Breast epithelium (tissue), 3 donors: ENCODE results near the gene GPBP1.

ENCODE experiments used
- CTCF ChIP-seq, 3 donors: fragments of 450-650 bp; IDR thresholded peaks; one replicate each; pipeline ENCODE4 v1.5.1; 2016 to 2017; ENCODE audit warnings: antibody characterized with exemption in 3 of 3, mild to moderate bottlenecking in 3 of 3, moderate library complexity in 3 of 3
- POLR2A ChIP-seq: fragments of 450-650 bp; IDR thresholded peaks from one replicate; pipeline ENCODE4 v1.6.1; 2016; ENCODE audit warnings: antibody characterized with exemption, mild to moderate bottlenecking, moderate library complexity
- POLR2AphosphoS5 ChIP-seq, 3 donors: sonication (generic); formaldehyde crosslinking; IDR thresholded peaks; one replicate each; pipeline ENCODE4 v1.6.1; 2017; ENCODE audit warnings: antibody characterized with exemption in 3 of 3

GRCh38 chr5:57152316-57152715 lies 21.5 kb upstream of the GPBP1 start:
- TF ChIP-seq POLR2AphosphoS5 (IDR thresholded peaks at IDR 0.05) (no peak), POLR2A (no peak), CTCF (IDR thresholded peaks at IDR 0.05) (no peak)
